Neuron (in vitro differentiated cells): Measurements from ENCODE around the gene CDPF1.
"Not testable (repeated sequence)": the region's sequence is repeated elsewhere in the genome, so short reads cannot be mapped to it uniquely, and the experiment has no call there.

Experiments used
- H2AFZ ChIP-seq: one replicate; pipeline ENCODE4 v1.6.1; 2013; ENCODE audit warnings: low read depth, mild to moderate bottlenecking, inconsistent platforms, low read length, moderate library complexity
- H3K27me3 ChIP-seq: one replicate; pipeline ENCODE4 v1.6.1; 2013; ENCODE audit warnings: low read length; ENCODE audit not compliant: insufficient read depth
- H3K36me3 ChIP-seq: one replicate; pipeline ENCODE4 v1.6.1; 2013; ENCODE audit warnings: low read length; ENCODE audit not compliant: insufficient read depth
- H3K4me1 ChIP-seq: one replicate; pipeline ENCODE4 v1.6.1; 2013; ENCODE audit warnings: low read length; ENCODE audit not compliant: insufficient read depth
- H3K4me3 ChIP-seq: 2 replicates; pipeline ENCODE4 v1.5.1; 2013; ENCODE audit warnings: mild to moderate bottlenecking, low read length, moderate library complexity
- H3K9me3 ChIP-seq: one replicate; pipeline ENCODE4 v1.6.1; 2013; ENCODE audit warnings: low read length

Gene CDPF1

GRCh38 chr22:46275455-46276122 lies 25.5 kb upstream of the CDPF1 start:
- H3K36me3 ChIP-seq: peaks cover 72% of the 10 kb centered on the region
- no peaks in the 10 kb centered on the region for H3K4me1 ChIP-seq
- no peak overlapping the region for H3K4me3 ChIP-seq

GRCh38 chr22:46274381-46274780 lies 24.3 kb upstream of the CDPF1 start:
- H3K27me3 ChIP-seq: no peaks in the 10 kb centered on the region
- H3K4me1 ChIP-seq: no peaks in the 10 kb centered on the region
- H3K36me3 ChIP-seq: peaks cover 61% of the 10 kb centered on the region
- H3K4me3 ChIP-seq: no peak overlapping the region
- peaks cover 10% of the 10 kb centered on the region for H3K9me3 ChIP-seq
- H2AFZ ChIP-seq: no peak overlapping the region

More at GRCh38 chr22:46275455-46276122, 25.5 kb upstream of the CDPF1 start:
- H3K9me3 ChIP-seq: peaks cover 10% of the 10 kb centered on the region
- H3K27me3 ChIP-seq: no peaks in the 10 kb centered on the region
- no peak overlapping the region for H2AFZ ChIP-seq

GRCh38 chr22:46273432-46274148 lies 23.5 kb upstream of the CDPF1 start:
- no peak overlapping the region for H3K4me3 ChIP-seq
- H3K4me1 ChIP-seq: no peaks in the 10 kb centered on the region
- no peaks in the 10 kb centered on the region for H3K27me3 ChIP-seq
- no peak overlapping the region for H2AFZ ChIP-seq
- H3K9me3 ChIP-seq: peaks cover 10% of the 10 kb centered on the region
- H3K36me3 ChIP-seq: peaks cover 53% of the 10 kb centered on the region

- peaks cover 46% of the 10 kb centered on the region for H3K36me3 ChIP-seq
- H2AFZ ChIP-seq: no peak overlapping the region
- H3K4me1 ChIP-seq: no peaks in the 10 kb centered on the region
- H3K9me3 ChIP-seq: peaks cover 10% of the 10 kb centered on the region
- H3K4me3 ChIP-seq: no peak overlapping the region
- no peaks in the 10 kb centered on the region for H3K27me3 ChIP-seq
These were observed 22.8 kb upstream of the CDPF1 start for GRCh38 chr22:46272762-46273431.

- Histone ChIP-seq H3K27me3 (no peaks in the 10 kb centered on the region), H2AFZ (no peak overlapping the region), H3K4me1 (no peaks in the 10 kb centered on the region), H3K4me3 (no peak overlapping the region), H3K36me3 (peaks cover 42% of the 10 kb centered on the region), H3K9me3 (peaks cover 10% of the 10 kb centered on the region)
These were observed 22.1 kb upstream of the CDPF1 start for GRCh38 chr22:46272196-46272595.

GRCh38 chr22:46269564-46269963 lies 19.5 kb upstream of the CDPF1 start:
- Histone ChIP-seq H3K36me3 (peaks cover 24% of the 10 kb centered on the region), H3K27me3 (no peaks in the 10 kb centered on the region), H3K4me1 (no peaks in the 10 kb centered on the region), H3K9me3 (peaks cover 6% of the 10 kb centered on the region), H2AFZ (no peak overlapping the region), H3K4me3 (no peak overlapping the region)

- Histone ChIP-seq H2AFZ (peak within 1 kb of the TSS; percentile 99), H3K4me1 (no peaks in the 10 kb centered on the region), H3K36me3 (peaks cover 6% of the 10 kb centered on the region), H3K4me3 (peak within 1 kb of the TSS; percentile 87), H3K27me3 (peaks cover 7% of the 10 kb centered on the region), H3K9me3 (peaks cover 9% of the 10 kb centered on the region)
These were observed 17.6 kb upstream of the CDPF1 start, which contains the start of gene TTC38 for GRCh38 chr22:46267431-46268279. Gene TTC38, plus strand, starts transcription at chr22:46268008. Its CDS starts 32 bp downstream, at chr22:46268040.

GRCh38 chr22:46265627-46266026 lies 15.5 kb upstream of the CDPF1 start:
- H2AFZ ChIP-seq, H3K36me3 ChIP-seq, H3K4me1 ChIP-seq, H3K4me3 ChIP-seq: not testable (repeated sequence)
- Histone ChIP-seq H3K9me3 (peaks cover 17% of the 10 kb centered on the region), H3K27me3 (peaks cover 23% of the 10 kb centered on the region)

- H3K27me3 ChIP-seq: peaks cover 23% of the 10 kb centered on the region
- H3K36me3 ChIP-seq, H3K4me1 ChIP-seq, H3K4me3 ChIP-seq, H2AFZ ChIP-seq: not testable (repeated sequence)
- H3K9me3 ChIP-seq: peaks cover 24% of the 10 kb centered on the region
These were observed 14.4 kb upstream of the CDPF1 start for GRCh38 chr22:46264520-46264919.

GRCh38 chr22:46263216-46263590 lies 13.1 kb upstream of the CDPF1 start, which contains the start of gene PKDREJ:
Gene PKDREJ, minus strand, starts transcription at chr22:46263343. Its CDS starts 21 bp downstream, at chr22:46263322.
- H3K36me3 ChIP-seq: no peaks in the 10 kb centered on the region
- H3K27me3 ChIP-seq: peaks cover 23% of the 10 kb centered on the region
- peaks cover 24% of the 10 kb centered on the region for H3K9me3 ChIP-seq
- no peak within 1 kb of the TSS for H3K4me3 ChIP-seq
- H2AFZ ChIP-seq: no peak within 1 kb of the TSS
- no peaks in the 10 kb centered on the region for H3K4me1 ChIP-seq

- H2AFZ ChIP-seq: no peak overlapping the region
- peaks cover 23% of the 10 kb centered on the region for H3K27me3 ChIP-seq
- H3K4me3 ChIP-seq: no peak overlapping the region
- peaks cover 24% of the 10 kb centered on the region for H3K9me3 ChIP-seq
- no peaks in the 10 kb centered on the region for H3K4me1 ChIP-seq
- H3K36me3 ChIP-seq: no peaks in the 10 kb centered on the region
These were observed 12.5 kb upstream of the CDPF1 start for GRCh38 chr22:46262449-46263215.

GRCh38 chr22:46260038-46260437 lies 9.9 kb upstream of the CDPF1 start:
- H2AFZ ChIP-seq: no peak overlapping the region
- H3K4me1 ChIP-seq: no peaks in the 10 kb centered on the region
- H3K9me3 ChIP-seq: peaks cover 25% of the 10 kb centered on the region
- H3K36me3 ChIP-seq: no peaks in the 10 kb centered on the region
- peaks cover 23% of the 10 kb centered on the region for H3K27me3 ChIP-seq
- H3K4me3 ChIP-seq: no peak overlapping the region
